ENCODE results near the gene HNF4A.

Gene HNF4A

DNA sequence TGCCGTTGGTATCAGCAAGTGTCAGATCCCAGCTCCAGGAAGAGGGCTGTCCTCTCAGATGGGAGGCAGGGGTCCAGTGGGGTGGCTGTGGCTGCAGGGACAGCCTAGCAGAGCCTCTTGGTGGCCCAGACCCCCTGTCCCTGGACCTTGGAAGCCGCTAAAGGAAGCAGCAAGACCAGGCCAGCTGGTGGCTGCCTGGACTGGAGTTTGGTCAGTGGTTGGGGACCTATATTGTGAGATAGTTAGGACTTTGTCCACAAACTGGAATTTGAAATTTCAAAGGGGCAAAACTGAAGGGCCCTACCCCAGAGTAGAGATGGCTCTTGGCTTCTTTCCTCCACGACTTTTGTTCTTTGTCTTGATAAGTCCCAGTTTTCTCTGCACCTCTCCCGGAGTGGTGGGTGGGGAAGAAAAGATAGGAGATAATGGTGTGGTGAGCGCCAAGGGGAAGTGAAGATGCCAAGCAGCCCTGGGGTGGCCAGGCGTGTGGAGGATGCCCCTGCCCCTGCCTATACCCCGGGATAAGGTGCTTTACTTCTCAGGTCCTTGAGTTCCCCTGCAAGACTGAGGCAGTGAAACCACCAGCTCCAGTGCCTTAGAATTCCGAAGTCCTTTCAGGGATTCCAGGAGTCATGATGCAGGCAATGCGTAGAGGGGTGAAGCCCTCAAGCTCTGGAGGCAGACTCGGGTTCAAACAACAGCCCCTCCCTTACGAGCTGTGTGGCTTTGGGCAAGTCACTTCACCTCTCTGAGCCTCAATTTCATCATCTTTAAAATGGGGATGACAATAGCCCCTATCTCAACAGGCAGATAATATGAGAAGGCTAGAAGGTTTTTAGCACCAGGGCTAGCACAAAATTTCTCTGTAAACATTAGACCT lies 40.2 kb downstream of the HNF4A start:
- TF ChIP-seq, protein P1, sequence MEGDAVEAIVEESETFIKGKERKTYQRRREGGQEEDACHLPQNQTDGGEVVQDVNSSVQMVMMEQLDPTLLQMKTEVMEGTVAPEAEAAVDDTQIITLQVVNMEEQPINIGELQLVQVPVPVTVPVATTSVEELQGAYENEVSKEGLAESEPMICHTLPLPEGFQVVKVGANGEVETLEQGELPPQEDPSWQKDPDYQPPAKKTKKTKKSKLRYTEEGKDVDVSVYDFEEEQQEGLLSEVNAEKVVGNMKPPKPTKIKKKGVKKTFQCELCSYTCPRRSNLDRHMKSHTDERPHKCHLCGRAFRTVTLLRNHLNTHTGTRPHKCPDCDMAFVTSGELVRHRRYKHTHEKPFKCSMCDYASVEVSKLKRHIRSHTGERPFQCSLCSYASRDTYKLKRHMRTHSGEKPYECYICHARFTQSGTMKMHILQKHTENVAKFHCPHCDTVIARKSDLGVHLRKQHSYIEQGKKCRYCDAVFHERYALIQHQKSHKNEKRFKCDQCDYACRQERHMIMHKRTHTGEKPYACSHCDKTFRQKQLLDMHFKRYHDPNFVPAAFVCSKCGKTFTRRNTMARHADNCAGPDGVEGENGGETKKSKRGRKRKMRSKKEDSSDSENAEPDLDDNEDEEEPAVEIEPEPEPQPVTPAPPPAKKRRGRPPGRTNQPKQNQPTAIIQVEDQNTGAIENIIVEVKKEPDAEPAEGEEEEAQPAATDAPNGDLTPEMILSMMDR (IDR thresholded peaks at IDR 0.05; ENCODE audit: control insufficient read depth, extremely low read depth, insufficient read depth), result no peak
- no peak overlapping the region for H3K4me3 ChIP-seq (ENCODE audit: low read depth, low read length)
- DNase-seq (ENCODE audit: low read depth), result no peak

- TF ChIP-seq, protein P1 (IDR thresholded peaks at IDR 0.05; ENCODE audit: control insufficient read depth, extremely low read depth, insufficient read depth), result no peak
- no peak for DNase-seq (ENCODE audit: low read depth)
- H3K4me3 ChIP-seq (ENCODE audit: low read depth, low read length), result no peak overlapping the region
These were observed 41.1 kb downstream of the HNF4A start for GRCh38 chr20:44396369-44397130.

DNA sequence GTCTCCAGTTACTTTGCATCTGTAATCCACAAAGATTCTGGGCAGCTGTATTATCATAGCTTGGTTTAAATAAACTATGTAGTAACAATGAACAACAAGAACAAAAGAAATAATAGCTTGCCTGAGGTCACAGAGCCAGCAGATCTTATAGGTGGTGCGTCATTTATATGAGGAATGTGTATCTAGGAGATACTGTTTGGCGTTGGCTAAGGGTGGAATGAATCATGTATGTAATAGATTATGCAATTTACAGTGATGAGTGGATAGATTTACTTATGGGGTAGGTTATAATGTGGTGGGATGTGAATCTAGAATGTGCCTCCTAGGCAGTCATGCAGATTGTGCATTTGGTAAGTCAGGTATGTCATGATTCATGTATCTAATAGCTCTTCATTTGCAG lies 42.8 kb downstream of the HNF4A start:
- no peak overlapping the region for H3K4me3 ChIP-seq (ENCODE audit: low read depth, low read length)
- no peak for DNase-seq (ENCODE audit: low read depth)
- TF ChIP-seq, protein P1 (IDR thresholded peaks at IDR 0.05; ENCODE audit: control insufficient read depth, extremely low read depth, insufficient read depth), result no peak

- TF ChIP-seq, protein P1 (IDR thresholded peaks at IDR 0.05; ENCODE audit: control insufficient read depth, extremely low read depth, insufficient read depth), result no peak
- H3K4me3 ChIP-seq (ENCODE audit: low read depth, low read length), result no peak overlapping the region
- no peak for DNase-seq (ENCODE audit: low read depth)
These were observed 43.9 kb downstream of the HNF4A start for GRCh38 chr20:44399446-44399845.

DNA sequence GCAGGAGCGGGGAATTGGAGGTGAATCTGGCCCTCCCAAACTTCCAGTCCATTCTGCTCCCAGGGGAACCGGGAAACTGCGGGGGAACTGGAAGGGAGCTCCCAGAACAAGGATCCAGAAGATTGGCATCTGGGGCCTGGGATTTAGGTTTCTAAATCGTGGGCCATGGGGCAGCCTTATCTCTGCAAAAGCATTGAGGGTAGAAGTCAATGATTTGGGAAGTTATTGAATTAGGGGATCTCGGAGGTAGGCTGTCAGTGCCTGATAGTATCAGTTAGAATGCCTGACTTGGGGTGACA lies 45.1 kb downstream of the HNF4A start:
- no peak for DNase-seq (ENCODE audit: low read depth)
- H3K4me3 ChIP-seq (ENCODE audit: low read depth, low read length), result no peak overlapping the region
- TF ChIP-seq, protein P1 (IDR thresholded peaks at IDR 0.05; ENCODE audit: control insufficient read depth, extremely low read depth, insufficient read depth), result no peak

GRCh38 chr20:44400970-44401769 lies 45.7 kb downstream of the HNF4A start:
- no peak for DNase-seq (ENCODE audit: low read depth)
- TF ChIP-seq, protein P1 (IDR thresholded peaks at IDR 0.05; ENCODE audit: control insufficient read depth, extremely low read depth, insufficient read depth), result no peak
- no peak overlapping the region for H3K4me3 ChIP-seq (ENCODE audit: low read depth, low read length)

Data from LNCaP clone FGC (cell line).